HUES48 (cell line): Measurements from ENCODE around the gene DHRS4.
A peak's percentile ranks its signal among the peaks of the same experiment; 100 is the strongest.
"Not testable (repeated sequence)": the region's sequence is repeated elsewhere in the genome, so short reads cannot be mapped to it uniquely, and the experiment has no call there.

Source experiments
- H3K27ac ChIP-seq: one replicate; pipeline ENCODE4 v1.7.0; 2013; ENCODE audit warnings: low read depth, low read length, inconsistent platforms
- H3K27me3 ChIP-seq: 2 replicates; pipeline ENCODE4 v1.6.1; 2013; ENCODE audit warnings: mild to moderate bottlenecking, low read length; ENCODE audit not compliant: control insufficient read depth, insufficient read depth
- H3K36me3 ChIP-seq: 2 replicates; pipeline ENCODE4 v1.6.1; 2013; ENCODE audit warnings: low read length; ENCODE audit not compliant: control insufficient read depth, insufficient read depth
- H3K4me1 ChIP-seq: 2 replicates; pipeline ENCODE4 v1.6.1; 2013; ENCODE audit warnings: mild to moderate bottlenecking, low read length; ENCODE audit not compliant: control insufficient read depth, insufficient read depth
- H3K4me3 ChIP-seq: 2 replicates; pipeline ENCODE4 v1.5.1; 2013; ENCODE audit warnings: mild to moderate bottlenecking, low read depth, low read length
- H3K9ac ChIP-seq: 2 replicates; pipeline ENCODE4 v1.6.1; 2013; ENCODE audit warnings: mild to moderate bottlenecking, low read depth, low read length, moderate library complexity
- H3K9me3 ChIP-seq: 2 replicates; pipeline ENCODE4 v1.6.1; 2013; ENCODE audit warnings: low read length; ENCODE audit not compliant: control insufficient read depth, insufficient read depth

DHRS4 gene

GRCh38 chr14:23955811-23956210, 2.2 kb downstream of the DHRS4 start:
- H3K9ac ChIP-seq, H3K36me3 ChIP-seq, H3K9me3 ChIP-seq, H3K4me1 ChIP-seq, H3K27ac ChIP-seq, H3K27me3 ChIP-seq, H3K4me3 ChIP-seq: not testable (repeated sequence)

DNA sequence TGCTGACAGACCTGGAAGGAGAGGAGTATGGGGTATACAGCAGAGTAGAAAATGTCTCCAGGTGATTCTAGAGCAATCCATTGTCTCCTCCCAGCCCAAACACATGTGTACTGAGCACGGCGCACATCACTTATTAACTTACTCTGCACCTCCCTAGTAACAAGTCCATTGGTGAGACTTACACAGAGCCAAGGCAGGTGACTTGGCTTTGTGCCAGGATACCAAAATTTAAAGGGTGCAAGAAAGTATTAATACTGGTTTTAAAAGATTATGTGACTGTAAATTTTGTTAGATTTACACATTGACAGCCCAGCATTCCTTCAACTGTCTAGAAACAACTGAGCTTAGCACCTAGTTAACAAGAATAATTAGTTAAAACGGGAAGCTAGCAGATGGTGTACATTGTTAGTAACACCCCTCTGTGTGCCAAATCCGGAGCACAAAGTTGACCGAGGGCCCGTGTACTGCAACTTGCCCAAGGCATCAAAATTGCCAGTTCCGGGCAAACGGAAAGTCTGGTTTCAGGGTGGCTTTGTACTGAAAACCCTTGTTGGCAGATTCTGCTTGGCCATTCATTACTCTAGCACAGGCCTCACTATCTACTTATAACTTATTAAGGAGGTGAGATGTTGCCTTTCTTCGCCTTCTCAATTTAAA, 4.5 kb downstream of the DHRS4 start:
- H3K27me3 ChIP-seq, H3K9me3 ChIP-seq, H3K36me3 ChIP-seq, H3K4me3 ChIP-seq, H3K4me1 ChIP-seq, H3K9ac ChIP-seq, H3K27ac ChIP-seq: not testable (repeated sequence)

- not testable (repeated sequence) for H3K9me3 ChIP-seq, H3K27me3 ChIP-seq, H3K4me3 ChIP-seq, H3K9ac ChIP-seq, H3K27ac ChIP-seq, H3K36me3 ChIP-seq, H3K4me1 ChIP-seq
Observed at GRCh38 chr14:23960899-23961298, 7.3 kb downstream of the DHRS4 start.

GRCh38 chr14:23961704-23962103, 8.1 kb downstream of the DHRS4 start:
- H3K27ac ChIP-seq, H3K4me3 ChIP-seq, H3K4me1 ChIP-seq, H3K36me3 ChIP-seq, H3K9ac ChIP-seq, H3K9me3 ChIP-seq, H3K27me3 ChIP-seq: not testable (repeated sequence)

DNA sequence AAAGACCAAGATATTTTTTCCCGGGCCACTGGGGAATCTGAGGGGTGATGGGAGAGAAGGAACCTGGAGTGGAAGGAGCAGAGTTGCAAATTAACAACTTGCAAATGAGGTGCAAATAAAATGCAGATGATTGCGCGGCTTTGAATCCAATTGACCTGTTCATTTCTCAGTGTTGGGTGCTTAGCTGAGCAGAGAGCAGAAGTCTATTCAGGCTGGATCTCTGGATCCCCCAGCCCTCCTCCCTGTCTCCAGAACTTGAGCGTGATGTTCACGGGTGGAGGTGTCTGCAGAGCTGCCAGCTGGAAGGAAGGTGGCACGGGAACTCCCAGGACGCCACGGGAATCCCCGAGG, 15.5 kb downstream of the DHRS4 start:
- not testable (repeated sequence) for H3K9me3 ChIP-seq, H3K27me3 ChIP-seq, H3K27ac ChIP-seq, H3K4me1 ChIP-seq, H3K9ac ChIP-seq, H3K4me3 ChIP-seq, H3K36me3 ChIP-seq

- peak overlapping the region; percentile 37; the same call in 1 of the 2 replicates for H3K4me3 ChIP-seq
- H3K36me3 ChIP-seq, H3K9me3 ChIP-seq, H3K27me3 ChIP-seq, H3K4me1 ChIP-seq, H3K27ac ChIP-seq, H3K9ac ChIP-seq: not testable (repeated sequence)
Observed at GRCh38 chr14:23969481-23970282, 16.1 kb downstream of the DHRS4 start.

DNA sequence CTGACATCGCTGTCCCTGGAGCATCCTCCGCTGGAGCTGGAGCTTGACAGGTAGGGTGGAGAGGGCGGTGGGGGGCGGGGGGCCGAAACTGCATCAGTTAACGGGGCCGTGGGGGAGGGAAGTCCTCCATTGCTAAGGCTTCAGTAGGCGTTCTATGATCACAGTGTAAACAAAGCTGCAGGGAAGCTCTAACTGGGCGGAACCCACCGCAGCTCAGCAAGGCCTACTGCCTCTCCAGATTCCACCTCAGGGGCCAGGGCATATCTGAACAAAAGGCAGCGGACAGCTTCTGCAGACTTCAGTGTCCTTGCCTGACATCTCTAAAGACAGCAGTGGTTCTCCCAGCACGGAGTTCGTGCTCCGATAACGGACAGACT, 16.7 kb downstream of the DHRS4 start:
- H3K27me3 ChIP-seq, H3K9me3 ChIP-seq, H3K4me1 ChIP-seq, H3K27ac ChIP-seq, H3K36me3 ChIP-seq, H3K9ac ChIP-seq, H3K4me3 ChIP-seq: not testable (repeated sequence)

- not testable (repeated sequence) for H3K27me3 ChIP-seq, H3K9ac ChIP-seq, H3K4me3 ChIP-seq, H3K36me3 ChIP-seq, H3K9me3 ChIP-seq, H3K4me1 ChIP-seq, H3K27ac ChIP-seq
Observed at GRCh38 chr14:23973178-23973577, 19.6 kb downstream of the DHRS4 start.

DNA sequence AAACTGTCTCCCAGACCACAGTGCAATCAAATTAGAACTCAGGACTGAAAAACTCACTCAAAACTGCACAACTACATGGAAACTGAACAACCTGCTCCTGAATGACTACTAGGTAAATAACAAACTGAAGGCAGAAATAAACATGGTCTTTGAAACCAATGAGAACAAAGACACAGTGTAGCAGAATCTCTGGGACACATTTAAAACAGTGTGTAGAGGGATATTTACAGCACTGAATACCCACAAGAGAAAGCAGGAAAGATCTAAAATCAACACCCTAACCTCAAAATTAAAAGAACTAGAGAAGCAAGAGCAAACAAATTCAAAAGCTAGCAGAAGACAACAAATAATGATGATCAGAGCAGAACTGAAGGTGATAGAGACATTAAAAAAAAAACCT, 20.5 kb downstream of the DHRS4 start:
- H3K9me3 ChIP-seq, H3K36me3 ChIP-seq, H3K27me3 ChIP-seq, H3K4me3 ChIP-seq, H3K4me1 ChIP-seq, H3K27ac ChIP-seq, H3K9ac ChIP-seq: not testable (repeated sequence)

DNA sequence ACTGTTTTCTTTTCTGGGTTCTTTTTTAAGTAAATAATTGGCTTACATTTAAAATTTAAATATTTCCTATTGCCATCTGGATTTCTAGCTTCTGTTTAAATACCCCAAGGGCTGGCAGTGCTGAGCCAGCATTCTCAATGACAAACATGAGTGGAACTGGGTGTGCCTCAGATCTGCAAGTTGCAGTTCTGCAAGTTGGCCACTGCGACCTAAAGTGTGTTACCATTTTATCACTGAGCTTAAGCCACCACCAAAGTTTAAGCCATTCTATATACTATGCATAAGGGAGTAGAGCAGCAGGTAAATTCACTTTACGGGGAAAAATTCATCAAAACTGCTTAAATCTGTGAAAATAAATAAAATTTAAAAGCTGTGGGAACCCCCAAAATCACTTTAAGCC, 23.6 kb downstream of the DHRS4 start:
- H3K27me3 ChIP-seq, H3K9ac ChIP-seq, H3K4me3 ChIP-seq, H3K4me1 ChIP-seq, H3K27ac ChIP-seq, H3K36me3 ChIP-seq, H3K9me3 ChIP-seq: not testable (repeated sequence)

GRCh38 chr14:23981951-23982813, 28.6 kb downstream of the DHRS4 start:
- not testable (repeated sequence) for H3K9ac ChIP-seq

More at GRCh38 chr14:23981951-23982813, 28.6 kb downstream of the DHRS4 start:
- not testable (repeated sequence) for H3K4me3 ChIP-seq, H3K9me3 ChIP-seq, H3K36me3 ChIP-seq, H3K4me1 ChIP-seq, H3K27me3 ChIP-seq, H3K27ac ChIP-seq
